ENCODE results near the gene ZSWIM2.
"Not testable (repeated sequence)": the region's sequence is repeated elsewhere in the genome, so short reads cannot be mapped to it uniquely, and the experiment has no call there.

The ZSWIM2 gene

GRCh38 chr2:186820303-186820702, 28.7 kb downstream of the ZSWIM2 start:
- DNase-seq (ENCODE audit: low read depth, low spot score): no peak
- no peak overlapping the region for H3K4me3 ChIP-seq (ENCODE audit: low read depth, low read length)
- no peak for TF ChIP-seq CTCF (IDR thresholded peaks at IDR 0.05; ENCODE audit: low read depth, low read length)
- in situ Hi-C loops (cut with HindIII; ENCODE audit: low sequenced_read_pairs): no loop called here

- H3K4me3 ChIP-seq (ENCODE audit: low read depth, low read length); in situ Hi-C loops (cut with HindIII; ENCODE audit: low sequenced_read_pairs); DNase-seq (ENCODE audit: low read depth, low spot score): not testable (repeated sequence)
Observed at GRCh38 chr2:186811760-186812159, 37.2 kb downstream of the ZSWIM2 start.

- in situ Hi-C loops (cut with HindIII; ENCODE audit: low sequenced_read_pairs): no loop called here
- no peak for TF ChIP-seq CTCF (IDR thresholded peaks at IDR 0.05; ENCODE audit: low read depth, low read length)
- H3K4me3 ChIP-seq (ENCODE audit: low read depth, low read length): no peak overlapping the region
- no peak for DNase-seq (ENCODE audit: low read depth, low spot score)
Observed at GRCh38 chr2:186806591-186806990, 42.4 kb downstream of the ZSWIM2 start.

- in situ Hi-C loops (cut with HindIII; ENCODE audit: low sequenced_read_pairs); DNase-seq (ENCODE audit: low read depth, low spot score); H3K4me3 ChIP-seq (ENCODE audit: low read depth, low read length): not testable (repeated sequence)
Observed at GRCh38 chr2:186798604-186799003, 50.4 kb downstream of the ZSWIM2 start.

GRCh38 chr2:186784930-186785329, 64.0 kb downstream of the ZSWIM2 start:
- TF ChIP-seq CTCF (IDR thresholded peaks at IDR 0.05; ENCODE audit: low read depth, low read length): no peak
- H3K4me3 ChIP-seq (ENCODE audit: low read depth, low read length): no peak overlapping the region
- in situ Hi-C loops (cut with HindIII; ENCODE audit: low sequenced_read_pairs): no loop called here
- DNase-seq (ENCODE audit: low read depth, low spot score): no peak

- no peak for TF ChIP-seq CTCF (IDR thresholded peaks at IDR 0.05; ENCODE audit: low read depth, low read length)
- no peak overlapping the region for H3K4me3 ChIP-seq (ENCODE audit: low read depth, low read length)
- in situ Hi-C loops (cut with HindIII; ENCODE audit: low sequenced_read_pairs): no loop called here
- no peak for DNase-seq (ENCODE audit: low read depth, low spot score)
Observed at GRCh38 chr2:186783254-186783653, 65.7 kb downstream of the ZSWIM2 start.

GRCh38 chr2:186780701-186781316, 68.2 kb downstream of the ZSWIM2 start:
- peak; percentile 17 for DNase-seq (ENCODE audit: low read depth, low spot score)
- no peak overlapping the region for H3K4me3 ChIP-seq (ENCODE audit: low read depth, low read length)
- in situ Hi-C loops (cut with HindIII; ENCODE audit: low sequenced_read_pairs): no loop called here
- TF ChIP-seq CTCF (IDR thresholded peaks at IDR 0.05; ENCODE audit: low read depth, low read length): peak; percentile 23
